ENCODE results near the gene PLEKHA4.
"Not testable (repeated sequence)": the region's sequence is repeated elsewhere in the genome, so short reads cannot be mapped to it uniquely, and the experiment has no call there.

The PLEKHA4 gene

GRCh38 chr19:48868114-48868886, at the start of gene PLEKHA4:
PLEKHA4 (minus strand) TSS chr19:48868617; CDS start chr19:48867620, 997 bp downstream.
- no peak for DNase-seq

GRCh38 chr19:48918071-48918470, 49.7 kb upstream of the PLEKHA4 start:
- DNase-seq: no peak

- DNase-seq: peak; percentile 98
Measured at GRCh38 chr19:48915757-48916156, 47.3 kb upstream of the PLEKHA4 start.

- DNase-seq: no peak
Measured at GRCh38 chr19:48914181-48914580, 45.8 kb upstream of the PLEKHA4 start.

- DNase-seq: no peak
Measured at GRCh38 chr19:48913114-48913889, 44.9 kb upstream of the PLEKHA4 start.

GRCh38 chr19:48910803-48911202, 42.4 kb upstream of the PLEKHA4 start:
- no peak for DNase-seq

- not testable (repeated sequence) for DNase-seq
Measured at GRCh38 chr19:48909424-48910077, 41.1 kb upstream of the PLEKHA4 start.

GRCh38 chr19:48907671-48908070, 39.3 kb upstream of the PLEKHA4 start:
- no peak for DNase-seq

- no peak for DNase-seq
Measured at GRCh38 chr19:48906324-48906723, 37.9 kb upstream of the PLEKHA4 start.

GRCh38 chr19:48905664-48906063, 37.2 kb upstream of the PLEKHA4 start:
- no peak for DNase-seq

GRCh38 chr19:48903788-48904187, 35.4 kb upstream of the PLEKHA4 start:
- not testable (repeated sequence) for DNase-seq

- DNase-seq: not testable (repeated sequence)
Measured at GRCh38 chr19:48902291-48902690, 33.9 kb upstream of the PLEKHA4 start.

GRCh38 chr19:48900477-48901406, 32.3 kb upstream of the PLEKHA4 start:
- DNase-seq: no peak

GRCh38 chr19:48899781-48900476, 31.5 kb upstream of the PLEKHA4 start, which contains the start of gene NUCB1:
NUCB1 (plus strand) TSS chr19:48900312; CDS start chr19:48900797, 485 bp downstream.
- DNase-seq: peak; percentile 94

- DNase-seq: not testable (repeated sequence)
Measured at GRCh38 chr19:48899386-48899749, 31.0 kb upstream of the PLEKHA4 start.

- no peak for DNase-seq
Measured at GRCh38 chr19:48897181-48897580, 28.8 kb upstream of the PLEKHA4 start.

GRCh38 chr19:48896191-48896720, 27.8 kb upstream of the PLEKHA4 start:
- DNase-seq: no peak

GRCh38 chr19:48895226-48895625, 26.8 kb upstream of the PLEKHA4 start:
- no peak for DNase-seq

GRCh38 chr19:48890551-48890950, 22.1 kb upstream of the PLEKHA4 start:
- no peak for DNase-seq

- DNase-seq: not testable (repeated sequence)
Measured at GRCh38 chr19:48889496-48889895, 21.1 kb upstream of the PLEKHA4 start.

- DNase-seq: no peak
Measured at GRCh38 chr19:48887861-48888612, 19.6 kb upstream of the PLEKHA4 start.
